Lung (tissue), 12 donors: Measurements from ENCODE around the gene RASIP1. TPM values are rescaled to one million over a fixed set of nuclear protein-coding genes. Genes with fewer than 3 reads are reported as not detected.

Experiments
- ATAC-seq: fragments of 200-7000 bp; cut with Tn5 transposase; one replicate; pipeline ENCODE4 v1.9.1; 2020; ENCODE audit warnings: moderate number of reproducible peaks; ENCODE audit not compliant: insufficient read depth, low FRiP score
- DNase-seq, 3 donors: peaks; one replicate each; pipeline ENCODE4 v3.0.0-alpha.2; 2013 to 2017
- H3K27ac ChIP-seq, 2 donors: one replicate each; pipeline ENCODE4 v1.5.1; 2013; ENCODE audit warnings: mild to moderate bottlenecking in 2 of 2, moderate library complexity in 2 of 2, control low read depth in 1 of 2, inconsistent platforms in 1 of 2, low read depth in 1 of 2, low read length in 1 of 2
- H3K27me3 ChIP-seq, 3 donors: one replicate each; pipeline ENCODE4 v1.5.1; 2013; ENCODE audit warnings: low read length in 2 of 3; ENCODE audit not compliant: control insufficient read depth in 3 of 3, insufficient read depth in 3 of 3
- H3K36me3 ChIP-seq, 4 donors: one replicate each; pipeline ENCODE4 v1.5.1; 2013; ENCODE audit warnings: low read length in 4 of 4, mild to moderate bottlenecking in 1 of 4, moderate library complexity in 1 of 4; ENCODE audit not compliant: control insufficient read depth in 4 of 4, insufficient read depth in 4 of 4
- H3K4me1 ChIP-seq, 5 donors: one replicate each; pipeline ENCODE4 v1.5.1; 2013; ENCODE audit warnings: low read length in 5 of 5, mild to moderate bottlenecking in 2 of 5, moderate library complexity in 1 of 5; ENCODE audit not compliant: control insufficient read depth in 5 of 5, insufficient read depth in 5 of 5
- H3K4me3 ChIP-seq: one replicate; pipeline ENCODE4 v1.5.1; 2013; ENCODE audit warnings: mild to moderate bottlenecking, control low read depth, moderate library complexity
- H3K9ac ChIP-seq, 2 donors: one replicate each; pipeline ENCODE4 v1.5.1; 2013; ENCODE audit warnings: low read length in 2 of 2, control low read depth in 1 of 2; ENCODE audit not compliant: insufficient read depth in 1 of 2
- H3K9me3 ChIP-seq, 4 donors: one replicate each; pipeline ENCODE4 v1.5.1; 2013; ENCODE audit warnings: low read length in 3 of 4, mild to moderate bottlenecking in 1 of 4, moderate library complexity in 1 of 4; ENCODE audit not compliant: control insufficient read depth in 4 of 4, insufficient read depth in 3 of 4
- CTCF ChIP-seq: IDR thresholded peaks from 2 replicates; pipeline ENCODE4 v1.5.1; 2012; ENCODE audit warnings: mild to moderate bottlenecking; ENCODE audit errors: control extremely low read depth, extremely low read depth
- WGBS, 2 donors: extraction: QIAGEN DNeasy Blood & Tissue Kit; methylation state at CpG; one replicate each; pipeline ENCODE4 v1.1.7; 2013; 5-methylcytosine and 5-hydroxymethylcytosine counted together
- polyA plus RNA-seq, 2 donors: library from polyadenylated mRNA; stranded (reverse); fragments of 200-250 nt; gene quantifications; one replicate each; pipeline ENCODE4 v1.2.1, GENCODE V29; 2013
- total RNA-seq, 2 donors: library from RNA; depleted of rRNA in 1 of 2; stranded (reverse); fragments of >200 nt in 1 of 2; gene quantifications; one replicate each; pipeline ENCODE4 v1.2.1, GENCODE V29; 2014 to 2021
- donor health status: control.
- donor health status: control.
- donor health status: Bipolar disorder and iron deficiency.
- donor health status: healthy.
- donor health status: DM: yes; HTN: yes; CAD: no.

RASIP1 gene
- total and polyA plus RNA-seq, 4 donors, result 24.7 to 37.9 (median 29.5) TPM

- no peak for TF ChIP-seq CTCF
- 89 to 95% methylated on average over 4 of the region's 4 CpGs for WGBS, 2 donors
- Histone ChIP-seq H3K36me3 (peaks cover 0 to 13% (median 0%) of the 10 kb centered on the region in 4 donors), H3K4me3 (no peak overlapping the region), H3K27ac (no peak overlapping the region), H3K9me3 (no peaks in the 10 kb centered on the region), H3K9ac (no peak overlapping the region), H3K4me1 (peaks cover 0 to 8% (median 0%) of the 10 kb centered on the region in 5 donors), H3K27me3 (peaks cover 0 to 2% (median 0%) of the 10 kb centered on the region in 3 donors)
- ATAC-seq, result no peak
- no peak for DNase-seq
These were observed 9.0 kb downstream of the RASIP1 start for GRCh38 chr19:48731452-48731851.

DNA sequence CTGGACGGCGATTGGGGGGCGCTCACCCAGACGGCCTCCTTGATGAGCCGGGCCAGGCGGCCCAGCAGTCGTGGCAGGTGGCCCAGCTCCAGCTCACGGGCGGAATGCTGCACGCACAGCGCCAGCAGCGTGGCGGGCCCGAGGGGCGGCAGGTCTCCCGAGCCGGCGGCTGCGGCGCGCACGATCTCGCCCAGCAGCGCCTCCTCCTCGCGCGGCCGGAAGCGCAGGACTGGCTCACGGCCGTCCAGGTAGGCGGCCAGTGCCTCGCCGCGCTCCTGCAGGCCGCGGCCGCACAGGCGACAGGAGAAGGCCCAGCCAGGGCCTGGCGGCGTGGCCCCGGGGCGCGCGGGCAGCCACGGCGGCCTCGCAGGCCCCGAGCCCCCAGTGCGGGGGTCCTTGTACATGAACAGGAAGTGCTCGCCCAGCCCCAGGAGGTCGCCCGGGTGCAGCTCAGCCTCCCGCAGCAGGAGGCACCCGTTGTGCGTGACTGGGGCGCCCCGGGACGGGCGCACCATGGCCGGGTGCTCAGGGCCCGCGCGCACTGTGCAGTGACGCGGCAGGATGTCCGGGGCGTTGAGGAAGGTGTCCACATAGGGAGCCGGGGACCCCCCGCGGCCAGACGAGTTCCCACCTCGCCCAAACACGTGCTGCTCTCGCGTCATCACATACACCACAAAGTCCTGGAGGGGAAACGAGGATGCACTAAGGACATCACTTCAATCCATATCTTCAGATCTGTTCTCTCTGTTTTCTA is 11.3 kb downstream of the RASIP1 start:
- Histone ChIP-seq H3K4me3 (no peak overlapping the region), H3K27ac (peak overlapping the region in 1 of 2 donors; percentile 14), H3K9me3 (no peaks in the 10 kb centered on the region), H3K9ac (no peak overlapping the region), H3K27me3 (no peaks in the 10 kb centered on the region), H3K4me1 (peaks cover 0 to 14% (median 7%) of the 10 kb centered on the region in 5 donors), H3K36me3 (peaks cover 0 to 12% (median 0%) of the 10 kb centered on the region in 4 donors)
- no peak for ATAC-seq
- 74 to 84% methylated on average over 68 to 77 of the region's 77 CpGs for WGBS, 2 donors
- DNase-seq, result no peak
- TF ChIP-seq CTCF, result no peak

DNA sequence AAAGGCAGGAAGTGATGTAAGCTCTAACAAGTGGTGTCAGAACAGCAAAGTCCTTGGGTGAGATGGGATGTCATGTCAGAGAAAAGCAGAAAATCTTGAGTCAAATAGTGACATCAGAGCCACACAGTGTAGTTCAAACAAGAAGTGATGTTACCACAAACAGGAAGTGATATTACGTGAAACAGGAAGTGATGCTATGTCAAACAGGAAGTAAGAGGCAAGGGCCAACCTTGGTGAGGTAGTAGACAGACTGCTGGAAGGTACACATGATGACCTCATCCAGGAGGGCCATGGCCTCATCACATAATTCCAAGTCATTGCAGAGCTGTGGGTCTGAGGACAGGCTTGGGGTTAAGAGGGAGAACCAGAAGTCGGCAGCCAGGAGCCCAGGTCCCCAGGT is 13.9 kb downstream of the RASIP1 start:
- ATAC-seq (no peak), DNase-seq (no peak)
- Histone ChIP-seq H3K9me3 (no peaks in the 10 kb centered on the region), H3K27me3 (no peaks in the 10 kb centered on the region), H3K36me3 (peaks cover 0 to 12% (median 0%) of the 10 kb centered on the region in 4 donors), H3K4me1 (peaks cover 0 to 18% (median 7%) of the 10 kb centered on the region in 5 donors), H3K9ac (no peak overlapping the region), H3K4me3 (no peak overlapping the region), H3K27ac (peak overlapping the region in 1 of 2 donors; percentile 74)
- no peak for TF ChIP-seq CTCF
- 56 to 64% methylated on average over 2 of the region's 2 CpGs for WGBS, 2 donors
